DND-41 (cell line): ENCODE results near the gene TTBK1.

Experiments used
- EZH2 ChIP-seq: IDR thresholded peaks from 3 replicates; pipeline ENCODE4 v1.6.1; 2012; ENCODE audit warnings: borderline replicate concordance, low read depth, mild to moderate bottlenecking, moderate library complexity, low read length, inconsistent platforms; ENCODE audit not compliant: severe bottlenecking
- TF ChIP-seq, protein P1 (sequence below): IDR thresholded peaks from 2 replicates; pipeline ENCODE4 v1.5.1; 2012; ENCODE audit warnings: borderline replicate concordance, low read length, moderate library complexity, mild to moderate bottlenecking; ENCODE audit not compliant: poor library complexity, severe bottlenecking; ENCODE audit errors: extremely low read depth

DNA sequence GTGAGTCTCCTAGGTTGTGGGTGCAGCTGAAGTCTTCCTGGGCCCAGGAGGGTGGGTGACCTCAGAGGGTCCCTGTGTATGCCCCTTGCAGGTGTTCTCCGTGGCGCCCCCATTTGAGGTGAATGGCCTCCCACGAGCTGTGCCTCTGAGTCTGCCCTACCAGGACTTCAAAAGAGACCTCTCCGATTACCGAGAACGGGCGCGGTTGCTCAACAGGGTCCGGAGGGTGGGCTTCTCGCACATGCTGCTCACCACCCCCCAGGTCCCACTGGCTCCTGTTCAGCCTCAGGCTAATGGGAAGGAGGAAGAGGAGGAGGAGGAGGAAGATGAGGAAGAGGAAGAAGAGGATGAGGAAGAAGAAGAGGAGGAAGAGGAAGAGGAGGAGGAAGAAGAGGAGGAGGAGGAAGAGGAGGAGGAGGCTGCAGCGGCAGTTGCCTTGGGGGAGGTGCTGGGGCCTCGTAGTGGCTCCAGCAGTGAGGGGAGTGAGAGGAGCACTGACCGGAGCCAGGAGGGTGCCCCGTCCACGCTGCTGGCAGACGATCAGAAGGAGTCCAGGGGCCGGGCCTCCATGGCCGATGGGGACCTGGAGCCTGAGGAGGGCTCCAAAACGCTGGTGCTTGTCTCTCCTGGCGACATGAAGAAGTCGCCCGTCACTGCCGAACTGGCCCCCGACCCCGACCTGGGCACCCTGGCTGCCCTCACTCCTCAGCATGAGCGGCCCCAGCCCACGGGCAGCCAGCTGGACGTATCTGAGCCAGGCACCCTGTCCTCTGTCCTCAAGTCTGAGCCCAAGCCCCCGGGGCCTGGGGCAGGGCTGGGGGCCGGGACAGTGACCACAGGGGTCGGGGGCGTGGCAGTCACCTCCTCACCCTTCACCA, 39.6 kb downstream of the TTBK1 start:
- TF ChIP-seq, protein P1, sequence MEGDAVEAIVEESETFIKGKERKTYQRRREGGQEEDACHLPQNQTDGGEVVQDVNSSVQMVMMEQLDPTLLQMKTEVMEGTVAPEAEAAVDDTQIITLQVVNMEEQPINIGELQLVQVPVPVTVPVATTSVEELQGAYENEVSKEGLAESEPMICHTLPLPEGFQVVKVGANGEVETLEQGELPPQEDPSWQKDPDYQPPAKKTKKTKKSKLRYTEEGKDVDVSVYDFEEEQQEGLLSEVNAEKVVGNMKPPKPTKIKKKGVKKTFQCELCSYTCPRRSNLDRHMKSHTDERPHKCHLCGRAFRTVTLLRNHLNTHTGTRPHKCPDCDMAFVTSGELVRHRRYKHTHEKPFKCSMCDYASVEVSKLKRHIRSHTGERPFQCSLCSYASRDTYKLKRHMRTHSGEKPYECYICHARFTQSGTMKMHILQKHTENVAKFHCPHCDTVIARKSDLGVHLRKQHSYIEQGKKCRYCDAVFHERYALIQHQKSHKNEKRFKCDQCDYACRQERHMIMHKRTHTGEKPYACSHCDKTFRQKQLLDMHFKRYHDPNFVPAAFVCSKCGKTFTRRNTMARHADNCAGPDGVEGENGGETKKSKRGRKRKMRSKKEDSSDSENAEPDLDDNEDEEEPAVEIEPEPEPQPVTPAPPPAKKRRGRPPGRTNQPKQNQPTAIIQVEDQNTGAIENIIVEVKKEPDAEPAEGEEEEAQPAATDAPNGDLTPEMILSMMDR: no peak
- no peak for TF ChIP-seq EZH2
